Astrocyte (in vitro differentiated cells and primary cell): ENCODE data around the gene TMBIM4. TPM values are rescaled to one million over a fixed set of nuclear protein-coding genes. Genes with fewer than 3 reads are reported as not detected.

ENCODE experiments used
- DNase-seq: peaks from one replicate; pipeline ENCODE4 v3.0.0-alpha.2; 2010; ENCODE audit warnings: low read depth
- FAIRE-seq: peaks from 2 replicates; lab custom pipeline; 2011; peaks lifted over from hg19 to GRCh38; lab: Jason Lieb, UNC
- H2AFZ ChIP-seq: 2 replicates; pipeline ENCODE4 v1.6.0; 2012; ENCODE audit warnings: low read depth, low read length, inconsistent platforms
- H3K27ac ChIP-seq: 2 replicates; pipeline ENCODE4 v1.5.1; 2011; ENCODE audit warnings: low read depth, low read length, inconsistent platforms
- H3K27me3 ChIP-seq: 2 replicates; pipeline ENCODE4 v1.6.0; 2011; ENCODE audit warnings: low read length, inconsistent platforms; ENCODE audit not compliant: insufficient read depth
- H3K36me3 ChIP-seq: 2 replicates; pipeline ENCODE4 v1.5.1; 2011; ENCODE audit warnings: low read length, inconsistent platforms; ENCODE audit not compliant: insufficient read depth
- H3K4me1 ChIP-seq: 2 replicates; pipeline ENCODE4 v1.5.1; 2011; ENCODE audit warnings: low read length, inconsistent platforms; ENCODE audit not compliant: insufficient read depth
- H3K4me2 ChIP-seq: 2 replicates; pipeline ENCODE4 v1.6.0; 2012; ENCODE audit warnings: low read length, inconsistent platforms
- H3K4me3 ChIP-seq: 2 replicates; pipeline ENCODE4 v1.5.1; 2011; ENCODE audit warnings: low read depth, mild to moderate bottlenecking, low read length, inconsistent platforms; ENCODE audit not compliant: insufficient read depth
- H3K79me2 ChIP-seq: 2 replicates; pipeline ENCODE4 v1.6.0; 2012; ENCODE audit warnings: mild to moderate bottlenecking, low read length, inconsistent platforms; ENCODE audit not compliant: insufficient read depth
- H3K9ac ChIP-seq: 2 replicates; pipeline ENCODE4 v1.6.0; 2012; ENCODE audit warnings: mild to moderate bottlenecking, low read length, inconsistent platforms
- H3K9me3 ChIP-seq: 2 replicates; pipeline ENCODE4 v1.5.1; 2012; ENCODE audit warnings: low read depth, mild to moderate bottlenecking, low read length, inconsistent platforms; ENCODE audit not compliant: insufficient read depth
- H4K20me1 ChIP-seq: 2 replicates; pipeline ENCODE4 v1.6.0; 2012; ENCODE audit warnings: low read length, inconsistent platforms; ENCODE audit not compliant: insufficient read depth
- H3K27ac Mint-ChIP-seq: one replicate; pipeline ENCODE4 v1.8.0; 2021; ENCODE audit warnings: mild to moderate bottlenecking, mixed read lengths; ENCODE audit not compliant: unreplicated experiment
- H3K27me3 Mint-ChIP-seq: one replicate; pipeline ENCODE4 v1.8.0; 2021; ENCODE audit warnings: low read depth, mixed read lengths; ENCODE audit not compliant: unreplicated experiment
- H3K36me3 Mint-ChIP-seq: one replicate; pipeline ENCODE4 v1.8.0; 2021; ENCODE audit warnings: low read depth, mixed read lengths; ENCODE audit not compliant: unreplicated experiment
- H3K4me1 Mint-ChIP-seq: one replicate; pipeline ENCODE4 v1.8.0; 2021; ENCODE audit warnings: low read depth, mixed read lengths; ENCODE audit not compliant: unreplicated experiment
- H3K4me3 Mint-ChIP-seq: one replicate; pipeline ENCODE4 v1.8.0; 2021; ENCODE audit warnings: mild to moderate bottlenecking, moderate library complexity, mixed read lengths; ENCODE audit not compliant: unreplicated experiment
- H3K9me3 Mint-ChIP-seq: one replicate; pipeline ENCODE4 v1.8.0; 2021; ENCODE audit warnings: mild to moderate bottlenecking, mixed read lengths; ENCODE audit not compliant: unreplicated experiment
- EZH2 ChIP-seq: IDR thresholded peaks from 2 replicates; pipeline ENCODE4 v1.6.1; 2012; ENCODE audit warnings: mild to moderate bottlenecking, low read length, inconsistent platforms; ENCODE audit not compliant: insufficient read depth
- total RNA-seq: library from RNA; stranded (reverse); gene quantifications from 2 replicates; pipeline ENCODE4 v1.2.1, GENCODE V29; 2021
- TF ChIP-seq, protein P1 (sequence below): IDR thresholded peaks from 2 replicates; pipeline ENCODE4 v1.5.1; 2011; ENCODE audit warnings: low read depth, mild to moderate bottlenecking, inconsistent platforms, low read length, moderate library complexity; ENCODE audit not compliant: insufficient read depth

TMBIM4 gene
- total RNA-seq, 1 donor from 2014 or later: 41.5 TPM

GRCh38 chr12:66113471-66113870 lies 56.3 kb downstream of the TMBIM4 start:
- no peaks in the 10 kb centered on the region for H4K20me1 ChIP-seq
- H3K27ac ChIP-seq: no peak overlapping the region
- H3K9me3 Mint-ChIP-seq: no peaks in the 10 kb centered on the region
- no peak overlapping the region for H3K9ac ChIP-seq
- H3K4me3 Mint-ChIP-seq: no peak overlapping the region
- no peak overlapping the region for H3K4me2 ChIP-seq
- no peaks in the 10 kb centered on the region for H3K27me3 ChIP-seq
- H3K4me1 ChIP-seq: no peaks in the 10 kb centered on the region
- H2AFZ ChIP-seq: no peak overlapping the region
- peaks cover 4% of the 10 kb centered on the region for H3K4me1 Mint-ChIP-seq
- H3K36me3 ChIP-seq: no peaks in the 10 kb centered on the region
- H3K27ac Mint-ChIP-seq: no peak overlapping the region
- H3K4me3 ChIP-seq: no peak overlapping the region
- TF ChIP-seq, protein P1, sequence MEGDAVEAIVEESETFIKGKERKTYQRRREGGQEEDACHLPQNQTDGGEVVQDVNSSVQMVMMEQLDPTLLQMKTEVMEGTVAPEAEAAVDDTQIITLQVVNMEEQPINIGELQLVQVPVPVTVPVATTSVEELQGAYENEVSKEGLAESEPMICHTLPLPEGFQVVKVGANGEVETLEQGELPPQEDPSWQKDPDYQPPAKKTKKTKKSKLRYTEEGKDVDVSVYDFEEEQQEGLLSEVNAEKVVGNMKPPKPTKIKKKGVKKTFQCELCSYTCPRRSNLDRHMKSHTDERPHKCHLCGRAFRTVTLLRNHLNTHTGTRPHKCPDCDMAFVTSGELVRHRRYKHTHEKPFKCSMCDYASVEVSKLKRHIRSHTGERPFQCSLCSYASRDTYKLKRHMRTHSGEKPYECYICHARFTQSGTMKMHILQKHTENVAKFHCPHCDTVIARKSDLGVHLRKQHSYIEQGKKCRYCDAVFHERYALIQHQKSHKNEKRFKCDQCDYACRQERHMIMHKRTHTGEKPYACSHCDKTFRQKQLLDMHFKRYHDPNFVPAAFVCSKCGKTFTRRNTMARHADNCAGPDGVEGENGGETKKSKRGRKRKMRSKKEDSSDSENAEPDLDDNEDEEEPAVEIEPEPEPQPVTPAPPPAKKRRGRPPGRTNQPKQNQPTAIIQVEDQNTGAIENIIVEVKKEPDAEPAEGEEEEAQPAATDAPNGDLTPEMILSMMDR: no peak
- no peak for TF ChIP-seq EZH2
- H3K27me3 Mint-ChIP-seq: no peaks in the 10 kb centered on the region
- H3K79me2 ChIP-seq: no peaks in the 10 kb centered on the region
- peaks cover 2% of the 10 kb centered on the region for H3K36me3 Mint-ChIP-seq
- DNase-seq (no peak), FAIRE-seq (no peak)
- H3K9me3 ChIP-seq: no peaks in the 10 kb centered on the region

GRCh38 chr12:66111605-66112004 lies 58.2 kb downstream of the TMBIM4 start:
- Mint-ChIP-seq H3K36me3 (peaks cover 2% of the 10 kb centered on the region), H3K27me3 (no peaks in the 10 kb centered on the region), H3K9me3 (no peaks in the 10 kb centered on the region), H3K27ac (no peak overlapping the region), H3K4me1 (peaks cover 8% of the 10 kb centered on the region), H3K4me3 (no peak overlapping the region)
- Histone ChIP-seq H3K27me3 (no peaks in the 10 kb centered on the region), H3K4me3 (no peak overlapping the region), H3K36me3 (no peaks in the 10 kb centered on the region), H2AFZ (no peak overlapping the region), H3K9ac (no peak overlapping the region), H3K27ac (no peak overlapping the region), H3K4me1 (no peaks in the 10 kb centered on the region), H3K9me3 (no peaks in the 10 kb centered on the region), H4K20me1 (no peaks in the 10 kb centered on the region), H3K4me2 (no peak overlapping the region), H3K79me2 (no peaks in the 10 kb centered on the region)
- no peak for FAIRE-seq
- no peak for DNase-seq
- no peak for TF ChIP-seq EZH2
- TF ChIP-seq, protein P1: no peak

DNA sequence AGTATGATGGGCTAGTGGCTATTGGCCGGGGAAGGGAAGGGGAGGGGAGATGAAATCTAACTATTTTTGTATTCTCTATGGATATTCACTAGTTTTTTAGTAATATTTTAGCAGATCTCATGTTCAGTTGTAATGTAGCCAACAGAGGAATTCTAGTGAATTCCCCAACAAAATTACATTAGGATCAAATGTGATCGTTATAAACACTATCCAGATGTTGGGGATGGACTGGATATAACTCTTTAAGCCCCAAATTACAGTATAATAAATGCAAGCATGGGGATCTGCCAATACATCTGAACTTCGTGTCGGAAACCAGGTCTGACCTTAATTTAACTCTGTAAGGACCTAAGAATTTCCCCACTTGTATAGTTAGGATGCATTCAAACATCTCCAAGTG lies 60.7 kb downstream of the TMBIM4 start:
- Histone ChIP-seq H3K9me3 (no peaks in the 10 kb centered on the region), H3K27me3 (peaks cover 3% of the 10 kb centered on the region), H3K4me2 (no peak overlapping the region), H3K36me3 (no peaks in the 10 kb centered on the region), H3K9ac (no peak overlapping the region), H3K4me1 (no peaks in the 10 kb centered on the region), H3K27ac (no peak overlapping the region), H2AFZ (no peak overlapping the region), H3K4me3 (no peak overlapping the region), H3K79me2 (no peaks in the 10 kb centered on the region), H4K20me1 (no peaks in the 10 kb centered on the region)
- FAIRE-seq (no peak), DNase-seq (no peak)
- Mint-ChIP-seq H3K27me3 (peaks cover 2% of the 10 kb centered on the region), H3K4me1 (peaks cover 8% of the 10 kb centered on the region), H3K9me3 (no peaks in the 10 kb centered on the region), H3K4me3 (no peak overlapping the region), H3K36me3 (no peaks in the 10 kb centered on the region), H3K27ac (no peak overlapping the region)
- TF ChIP-seq, protein P1: no peak
- no peak for TF ChIP-seq EZH2
